ENCODE measurements around the gene CACUL1.
"Not testable (repeated sequence)": the region's sequence is repeated elsewhere in the genome, so short reads cannot be mapped to it uniquely, and the experiment has no call there.

CACUL1 gene

DNA sequence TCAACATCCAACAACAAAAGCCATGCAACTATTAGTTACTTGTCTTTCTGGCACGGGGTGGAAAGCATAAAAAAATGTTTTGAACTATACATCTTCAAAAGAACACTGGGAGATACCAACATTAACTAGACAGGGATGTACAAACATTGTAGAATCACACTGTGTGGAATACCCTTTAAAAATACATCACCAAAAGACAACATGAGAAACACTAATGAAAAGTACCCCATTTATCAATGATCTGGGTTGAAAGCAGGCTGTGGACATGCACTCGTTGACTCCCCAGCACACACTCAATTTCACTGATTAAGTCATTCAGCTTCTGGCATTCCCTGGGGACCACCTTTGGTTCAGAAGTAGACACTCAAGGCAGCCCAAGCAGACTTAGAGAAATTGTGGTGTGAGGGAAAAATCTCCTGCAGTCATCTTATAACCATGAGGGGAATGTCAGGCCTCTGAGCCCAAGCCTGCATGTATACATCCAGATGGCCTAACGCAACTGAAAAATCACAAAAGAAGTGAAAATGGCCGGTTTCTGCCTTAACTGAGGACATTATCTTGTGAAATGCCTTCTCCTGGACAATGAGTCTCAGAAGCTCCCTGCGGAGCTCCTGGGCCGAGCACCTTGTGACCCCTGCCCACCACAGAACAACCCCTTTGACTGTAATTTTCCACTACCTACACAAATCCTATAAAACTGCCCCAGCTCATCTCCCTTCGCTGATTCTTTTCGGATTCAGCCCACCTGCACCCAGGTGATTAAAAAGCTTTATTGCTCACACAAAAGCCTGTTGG is 53.0 kb downstream of the CACUL1 start:
- in situ Hi-C loops (cut with MboI; ENCODE audit: low pct_unique_long_range_greater_than_20kb, low sequenced_read_pairs) = no loop called here
- DNase-seq = no peak

- DNase-seq = peak; percentile 46
- in situ Hi-C loops (cut with MboI; ENCODE audit: low pct_unique_long_range_greater_than_20kb, low sequenced_read_pairs) = no loop called here
These were observed 56.3 kb downstream of the CACUL1 start for GRCh38 chr10:118698421-118698820.

GRCh38 chr10:118694848-118695247 is 59.9 kb downstream of the CACUL1 start:
- DNase-seq = no peak
- in situ Hi-C loops (cut with MboI; ENCODE audit: low pct_unique_long_range_greater_than_20kb, low sequenced_read_pairs) = no loop called here

DNA sequence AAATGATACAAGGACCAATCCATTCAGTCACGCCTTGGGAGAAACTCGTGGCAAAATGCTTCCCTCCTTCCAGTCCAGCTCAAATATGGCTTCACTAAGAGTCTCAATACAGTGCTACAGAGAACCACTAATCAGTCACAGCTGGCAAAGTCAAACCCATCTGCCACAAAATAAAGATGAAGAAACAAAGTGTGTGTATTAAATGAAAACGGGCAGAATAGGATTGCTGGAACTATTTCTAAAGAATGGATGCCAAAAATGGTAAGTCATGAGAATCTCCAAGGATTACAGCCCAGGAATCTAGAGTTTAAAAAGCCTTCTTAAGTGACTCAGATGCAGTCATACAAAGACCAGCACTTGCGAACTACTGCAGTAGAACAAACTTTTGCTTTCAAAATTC is 61.9 kb downstream of the CACUL1 start:
- in situ Hi-C loops (cut with MboI; ENCODE audit: low pct_unique_long_range_greater_than_20kb, low sequenced_read_pairs) = no loop called here

GRCh38 chr10:118689070-118689858 is 65.5 kb downstream of the CACUL1 start:
- in situ Hi-C loops (cut with MboI; ENCODE audit: low pct_unique_long_range_greater_than_20kb, low sequenced_read_pairs) = no loop called here
- no peak for DNase-seq

More for the DNA sequence above, 61.9 kb downstream of the CACUL1 start:
- no peak for DNase-seq

DNA sequence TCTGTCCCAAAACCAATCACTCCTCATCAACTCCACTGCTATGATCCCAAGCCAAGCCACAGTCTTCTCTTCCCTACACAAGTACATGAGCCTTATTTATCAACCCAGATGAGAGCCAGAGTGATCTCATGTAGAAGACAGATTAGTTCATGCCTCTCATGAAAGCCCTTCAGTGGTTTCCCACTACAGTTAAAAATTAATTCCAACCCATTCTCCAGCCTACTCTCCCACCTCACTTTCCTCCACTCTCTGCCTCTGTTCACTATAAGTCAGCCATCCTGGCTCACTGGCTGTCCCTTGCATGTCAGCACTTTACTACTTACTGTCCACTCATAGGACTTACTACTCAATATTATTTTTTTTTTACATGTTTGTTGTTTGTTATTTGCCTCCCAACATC is 67.3 kb downstream of the CACUL1 start:
- in situ Hi-C loops (cut with MboI; ENCODE audit: low pct_unique_long_range_greater_than_20kb, low sequenced_read_pairs) = no loop called here
- no peak for DNase-seq

- no peak for DNase-seq
- in situ Hi-C loops (cut with MboI; ENCODE audit: low pct_unique_long_range_greater_than_20kb, low sequenced_read_pairs) = no loop called here
These were observed 72.2 kb downstream of the CACUL1 start for GRCh38 chr10:118682533-118682932.

GRCh38 chr10:118680197-118680596 is 74.6 kb downstream of the CACUL1 start:
- DNase-seq = no peak
- in situ Hi-C loops (cut with MboI; ENCODE audit: low pct_unique_long_range_greater_than_20kb, low sequenced_read_pairs) = no loop called here

DNA sequence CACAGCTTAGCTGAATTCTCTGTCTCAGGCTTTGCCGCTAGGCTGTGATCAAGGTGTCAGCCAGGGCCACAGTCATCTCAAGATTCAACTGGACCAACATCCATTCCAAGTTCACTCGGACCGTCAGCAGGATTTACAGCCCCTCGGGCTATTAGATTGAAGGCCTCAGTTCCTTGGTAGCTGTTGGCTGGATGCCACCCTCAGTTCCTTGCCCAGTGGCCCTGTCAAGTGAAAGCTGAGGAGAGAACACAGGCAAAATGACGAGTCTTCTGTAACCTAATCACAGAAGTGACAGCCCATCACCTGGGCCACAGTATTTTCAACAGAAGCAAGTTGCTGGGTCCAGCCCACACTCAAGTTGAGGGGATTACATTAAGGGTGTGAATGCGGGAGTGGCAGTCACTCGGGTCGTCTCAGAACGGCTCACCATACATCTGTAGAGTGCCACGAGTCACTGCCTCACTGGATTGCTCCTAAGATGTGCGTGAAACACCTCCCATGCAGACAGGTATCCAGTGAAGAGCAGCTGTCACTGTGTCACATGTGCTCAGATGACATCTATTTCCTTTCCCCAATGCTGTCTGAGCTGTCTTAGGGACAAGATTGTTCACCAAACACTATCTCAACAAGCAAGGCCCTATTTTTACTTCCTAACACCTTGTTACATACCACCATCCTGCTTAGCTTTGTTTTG is 80.4 kb downstream of the CACUL1 start:
- no peak for DNase-seq
- in situ Hi-C loops (cut with MboI; ENCODE audit: low pct_unique_long_range_greater_than_20kb, low sequenced_read_pairs) = no loop called here

DNA sequence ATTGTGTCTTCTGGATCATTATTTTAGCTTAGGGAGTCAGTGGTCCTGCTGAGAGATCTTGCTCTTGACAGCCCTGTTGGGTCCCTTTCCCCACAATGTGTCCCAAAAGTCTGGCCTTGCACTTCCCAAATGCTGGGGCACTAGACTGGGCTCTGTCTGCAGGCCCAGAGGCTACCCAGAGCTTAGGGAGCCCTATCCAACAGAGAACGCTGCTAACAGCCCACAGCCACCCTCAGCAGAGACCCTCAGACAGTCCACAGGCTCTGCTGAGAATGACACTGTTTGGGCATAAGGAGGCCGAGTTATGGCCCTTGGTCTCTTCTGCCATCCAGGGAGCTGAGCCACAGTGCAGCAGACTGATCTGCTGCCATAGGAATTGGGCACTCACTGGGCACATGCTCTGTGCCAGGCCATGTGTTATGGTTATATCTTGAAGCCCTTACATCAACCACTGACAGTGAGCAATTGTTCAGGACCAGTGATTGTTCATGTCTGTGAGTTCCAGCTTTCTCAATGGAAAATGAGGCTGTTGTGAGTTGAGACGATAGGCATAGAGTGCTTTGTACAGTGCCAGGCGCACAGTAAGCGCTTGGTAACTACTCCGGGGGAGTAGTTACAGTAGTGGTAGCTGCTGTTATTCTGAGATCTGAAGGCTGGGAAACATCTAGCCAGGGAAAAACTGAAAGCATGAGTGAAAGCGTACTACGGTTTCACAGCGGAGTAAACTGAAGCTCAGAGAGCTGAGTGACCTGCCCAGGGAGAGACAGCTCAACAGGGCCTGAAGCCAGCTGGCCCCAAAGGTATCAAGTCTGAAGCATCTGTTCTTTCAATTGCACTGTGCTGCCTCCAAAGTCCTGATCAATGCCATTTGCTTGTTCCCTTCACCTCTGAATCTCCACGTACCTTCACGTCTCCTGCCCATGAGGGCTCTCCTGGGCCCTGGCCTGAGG is 81.7 kb downstream of the CACUL1 start:
- no peak for DNase-seq
- in situ Hi-C loops (cut with MboI; ENCODE audit: low pct_unique_long_range_greater_than_20kb, low sequenced_read_pairs) = no loop called here

GRCh38 chr10:118672153-118672552 is 82.6 kb downstream of the CACUL1 start:
- in situ Hi-C loops (cut with MboI; ENCODE audit: low pct_unique_long_range_greater_than_20kb, low sequenced_read_pairs) = no loop called here

DNA sequence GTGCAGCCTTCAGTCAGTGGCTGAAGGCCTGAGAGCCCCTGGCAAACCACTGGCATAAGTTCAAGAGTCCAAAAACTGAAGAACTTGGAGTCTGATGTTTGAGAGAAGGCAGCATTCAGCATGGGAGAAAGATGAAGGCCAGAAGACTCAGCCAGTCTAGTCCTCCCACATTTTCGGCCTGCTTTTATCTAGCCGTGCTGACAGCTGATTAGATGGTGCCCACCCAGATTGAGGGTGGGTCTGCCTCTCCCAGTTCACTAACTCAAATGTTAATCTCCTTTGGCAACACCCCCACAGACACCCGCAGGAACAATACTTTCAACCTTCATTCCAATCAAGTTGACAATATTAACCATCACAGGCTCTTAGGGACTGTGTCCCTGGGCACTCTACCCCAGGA is 83.5 kb downstream of the CACUL1 start:
- DNase-seq; in situ Hi-C loops (cut with MboI; ENCODE audit: low pct_unique_long_range_greater_than_20kb, low sequenced_read_pairs): not testable (repeated sequence)

More at GRCh38 chr10:118672153-118672552, 82.6 kb downstream of the CACUL1 start:
- no peak for DNase-seq

GRCh38 chr10:118670472-118671124 is 84.2 kb downstream of the CACUL1 start:
- in situ Hi-C loops (cut with MboI; ENCODE audit: low pct_unique_long_range_greater_than_20kb, low sequenced_read_pairs) = no loop called here
- DNase-seq = no peak

DNA sequence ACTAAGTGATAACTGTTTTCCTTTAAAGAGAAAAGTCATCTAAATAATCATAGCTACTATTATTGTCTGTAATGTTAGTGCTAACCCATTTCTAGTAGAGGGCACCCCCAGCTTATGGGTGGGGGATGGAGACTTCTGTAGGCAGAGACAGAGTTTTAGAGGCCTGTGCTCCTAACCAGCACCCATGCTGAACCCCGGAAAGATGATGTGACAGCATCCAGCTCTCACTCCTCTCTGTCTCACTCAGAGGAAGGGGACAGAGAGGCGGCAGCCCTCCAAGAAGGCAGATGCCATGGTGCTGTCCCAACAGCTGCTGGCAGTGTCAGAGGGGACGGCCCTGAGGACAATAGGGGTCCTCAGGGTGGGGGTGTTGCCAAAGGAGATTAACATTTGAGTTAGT is 84.9 kb downstream of the CACUL1 start:
- DNase-seq = no peak
- in situ Hi-C loops (cut with MboI; ENCODE audit: low pct_unique_long_range_greater_than_20kb, low sequenced_read_pairs) = no loop called here

- in situ Hi-C loops (cut with MboI; ENCODE audit: low pct_unique_long_range_greater_than_20kb, low sequenced_read_pairs) = no loop called here
- peak; percentile 55 for DNase-seq
These were observed 85.6 kb downstream of the CACUL1 start for GRCh38 chr10:118669020-118669791.

- in situ Hi-C loops (cut with MboI; ENCODE audit: low pct_unique_long_range_greater_than_20kb, low sequenced_read_pairs) = no loop called here
- DNase-seq = no peak
These were observed 86.4 kb downstream of the CACUL1 start for GRCh38 chr10:118668228-118668952.

GRCh38 chr10:118667732-118668131 is 87.0 kb downstream of the CACUL1 start:
- no peak for DNase-seq
- in situ Hi-C loops (cut with MboI; ENCODE audit: low pct_unique_long_range_greater_than_20kb, low sequenced_read_pairs) = no loop called here

All from KBM-7 (cell line).